Stimulated activated effector memory CD8-positive, alpha-beta T cell treated with anti-CD3 and anti-CD28 coated beads, Interleukin-12 subunit alpha, Interleukin-12 subunit beta, amount 100 ng/mL, for 72 hours (primary cell): ENCODE results near the gene DGKQ.
"Not testable (repeated sequence)": the region's sequence is repeated elsewhere in the genome, so short reads cannot be mapped to it uniquely, and the experiment has no call there.

Source experiments
- ATAC-seq: fragments of 150-1000 bp; cut with Tn5 transposase; 2 replicates; pipeline ENCODE4 v1.10.0; 2021
- DNase-seq, 2 donors: peaks; one replicate each; pipeline ENCODE4 v3.0.0; 2021 to 2022; ENCODE audit warnings: low spot score in 2 of 2
- H3K27ac Mint-ChIP-seq: one replicate; pipeline ENCODE4 v1.8.0; 2022; ENCODE audit warnings: mild to moderate bottlenecking, mixed read lengths
- H3K36me3 Mint-ChIP-seq: one replicate; pipeline ENCODE4 v1.8.0; 2022; ENCODE audit warnings: mild to moderate bottlenecking, mixed read lengths
- H3K4me1 Mint-ChIP-seq: one replicate; pipeline ENCODE4 v1.8.0; 2022; ENCODE audit warnings: mixed read lengths
- H3K4me3 Mint-ChIP-seq: one replicate; pipeline ENCODE4 v1.8.0; 2022; ENCODE audit warnings: mild to moderate bottlenecking, mixed read lengths
- H3K9me3 Mint-ChIP-seq: one replicate; pipeline ENCODE4 v1.8.0; 2022; ENCODE audit warnings: mixed read lengths

DGKQ gene

GRCh38 chr4:946517-947471 is 26.6 kb downstream of the DGKQ start:
- H3K36me3 Mint-ChIP-seq, result no peaks in the 10 kb centered on the region
- H3K4me3 Mint-ChIP-seq, result no peak overlapping the region
- H3K27ac Mint-ChIP-seq, result no peak overlapping the region
- DNase-seq, result no peak
- H3K4me1 Mint-ChIP-seq, result peaks cover 17% of the 10 kb centered on the region
- no peaks in the 10 kb centered on the region for H3K9me3 Mint-ChIP-seq
- no peak for ATAC-seq

GRCh38 chr4:946103-946450 is 27.3 kb downstream of the DGKQ start:
- H3K9me3 Mint-ChIP-seq, result no peaks in the 10 kb centered on the region
- peaks cover 17% of the 10 kb centered on the region for H3K4me1 Mint-ChIP-seq
- H3K4me3 Mint-ChIP-seq, result no peak overlapping the region
- peak overlapping the region; percentile 10 for H3K27ac Mint-ChIP-seq
- ATAC-seq, result no peak
- no peak for DNase-seq
- H3K36me3 Mint-ChIP-seq, result no peaks in the 10 kb centered on the region

DNA sequence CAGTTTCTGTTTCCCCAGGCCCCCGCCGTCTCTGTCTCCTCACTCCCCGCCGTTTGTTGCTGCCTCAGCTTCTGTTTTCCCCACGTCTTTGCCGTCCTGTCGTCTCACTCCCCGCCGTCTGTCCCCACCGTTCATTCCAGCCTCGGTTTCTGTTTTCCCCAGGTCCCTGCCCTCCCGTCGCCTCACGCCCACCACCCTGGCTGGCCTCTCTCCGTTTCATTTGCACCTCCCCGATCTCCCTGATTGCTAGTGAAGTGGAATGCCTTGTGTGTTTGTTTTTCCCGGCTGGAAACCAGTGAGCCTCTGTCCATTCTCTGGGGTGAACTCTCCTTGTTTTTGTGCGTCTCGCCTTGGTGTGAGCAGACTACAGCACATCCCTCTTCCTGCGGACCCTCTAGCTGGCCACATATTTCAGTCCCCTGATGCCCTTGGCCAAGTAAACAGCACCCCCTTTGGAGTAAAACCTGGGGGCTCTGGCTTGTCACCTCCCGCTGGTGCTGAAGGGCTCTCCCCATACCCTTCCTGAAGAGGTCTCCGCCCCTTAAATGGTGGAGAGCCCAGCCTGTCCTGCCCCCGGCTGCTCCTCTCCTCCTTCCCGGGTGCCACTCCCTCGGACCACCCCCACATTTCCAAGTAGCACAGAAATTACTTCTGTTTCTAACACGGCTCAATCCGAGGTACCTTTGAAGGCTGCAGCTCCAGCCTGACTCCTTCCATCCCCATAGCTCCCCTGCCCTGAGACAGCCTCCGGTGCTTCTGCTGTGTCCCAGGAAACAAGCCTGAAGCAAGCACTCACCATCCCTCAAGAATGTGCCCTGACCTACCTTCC is 27.9 kb downstream of the DGKQ start:
- H3K4me3 Mint-ChIP-seq, result no peak overlapping the region
- ATAC-seq (no peak), DNase-seq (no peak)
- H3K9me3 Mint-ChIP-seq, result no peaks in the 10 kb centered on the region
- peak overlapping the region; percentile 10 for H3K27ac Mint-ChIP-seq
- no peaks in the 10 kb centered on the region for H3K36me3 Mint-ChIP-seq
- H3K4me1 Mint-ChIP-seq, result peaks cover 17% of the 10 kb centered on the region

GRCh38 chr4:939508-939907 is 33.9 kb downstream of the DGKQ start:
- H3K36me3 Mint-ChIP-seq, H3K27ac Mint-ChIP-seq, H3K4me3 Mint-ChIP-seq, DNase-seq, ATAC-seq, H3K9me3 Mint-ChIP-seq: not testable (repeated sequence)
- peaks cover 11% of the 10 kb centered on the region for H3K4me1 Mint-ChIP-seq

DNA sequence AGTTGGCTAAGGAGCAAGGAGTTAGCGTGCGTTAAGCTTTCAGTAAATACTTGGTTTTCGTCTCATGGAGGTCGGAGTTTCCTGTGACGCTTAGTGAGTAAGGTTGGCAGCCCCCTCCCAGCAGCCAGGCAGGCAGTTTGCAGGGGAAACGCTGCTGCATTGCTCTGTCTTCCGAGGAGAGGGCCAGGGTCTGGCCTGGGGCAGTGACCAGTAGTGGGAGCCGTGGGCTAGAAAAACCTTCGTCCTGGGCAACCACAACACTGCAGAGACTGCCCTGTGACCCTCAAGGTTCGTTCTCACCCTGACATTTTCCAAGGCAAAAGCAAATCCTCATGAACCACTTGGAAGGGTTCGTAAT is 40.7 kb downstream of the DGKQ start:
- Mint-ChIP-seq H3K36me3 (peaks cover 36% of the 10 kb centered on the region), H3K9me3 (no peaks in the 10 kb centered on the region), H3K4me3 (peak overlapping the region; percentile 94), H3K27ac (peak overlapping the region; percentile 96), H3K4me1 (peaks cover 54% of the 10 kb centered on the region)
- DNase-seq, result no peak
- peak; percentile 2 for ATAC-seq

DNA sequence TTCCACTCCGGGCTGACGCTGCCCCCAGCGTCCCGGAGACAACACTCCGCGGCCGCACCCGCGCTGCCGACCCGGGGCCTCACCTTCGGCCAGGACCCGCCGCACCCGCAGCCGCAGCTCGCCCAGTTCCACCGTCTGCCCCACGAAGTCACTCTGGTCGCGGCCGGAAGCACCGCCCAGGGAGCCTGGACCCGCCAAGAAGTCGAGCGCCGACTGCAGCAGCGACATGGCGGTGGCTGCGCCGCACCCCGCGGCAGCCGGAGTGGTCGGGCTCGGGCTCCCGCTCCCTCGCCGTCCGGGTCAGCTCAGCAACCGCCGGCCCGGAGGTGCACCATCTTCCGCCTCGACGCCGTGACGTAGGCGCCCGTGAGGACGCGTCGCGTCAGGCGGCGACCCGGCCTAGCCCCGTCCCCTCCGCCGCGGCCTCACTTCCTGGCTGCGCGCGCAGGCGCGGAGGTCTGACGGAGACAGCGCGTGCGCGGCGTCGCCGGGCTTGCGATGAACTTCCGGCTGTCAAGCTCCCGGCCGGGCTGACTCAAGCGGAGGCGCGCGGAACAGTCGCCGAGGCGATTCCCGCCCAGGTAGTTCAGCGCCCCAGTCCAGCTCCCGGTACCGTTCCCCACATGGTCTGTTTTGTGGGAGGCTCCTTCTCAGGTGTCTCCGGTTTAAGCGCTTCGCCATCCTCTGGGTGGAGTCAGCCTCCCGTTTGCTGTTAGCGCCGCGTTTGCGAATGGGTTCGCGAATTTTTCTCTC is 41.2 kb downstream of the DGKQ start, which contains the start of the genes GAK and TMEM175:
Gene GAK, minus strand, starts transcription at position 357 of the 753 bp plus-strand sequence. Its CDS starts 129 bp downstream, at position 228.
Gene TMEM175, plus strand, starts transcription at position 501 of the 753 bp plus-strand sequence. CDS start 15,280 bp downstream, outside the sequence.
- Mint-ChIP-seq H3K36me3 (peaks cover 36% of the 10 kb centered on the region), H3K4me1 (peaks cover 54% of the 10 kb centered on the region), H3K4me3 (peak within 1 kb of the TSS; percentile 94), H3K27ac (peak within 1 kb of the TSS; percentile 96), H3K9me3 (no peaks in the 10 kb centered on the region)
- peak; percentile 98 to 99 for DNase-seq
- peak; percentile 97 for ATAC-seq

DNA sequence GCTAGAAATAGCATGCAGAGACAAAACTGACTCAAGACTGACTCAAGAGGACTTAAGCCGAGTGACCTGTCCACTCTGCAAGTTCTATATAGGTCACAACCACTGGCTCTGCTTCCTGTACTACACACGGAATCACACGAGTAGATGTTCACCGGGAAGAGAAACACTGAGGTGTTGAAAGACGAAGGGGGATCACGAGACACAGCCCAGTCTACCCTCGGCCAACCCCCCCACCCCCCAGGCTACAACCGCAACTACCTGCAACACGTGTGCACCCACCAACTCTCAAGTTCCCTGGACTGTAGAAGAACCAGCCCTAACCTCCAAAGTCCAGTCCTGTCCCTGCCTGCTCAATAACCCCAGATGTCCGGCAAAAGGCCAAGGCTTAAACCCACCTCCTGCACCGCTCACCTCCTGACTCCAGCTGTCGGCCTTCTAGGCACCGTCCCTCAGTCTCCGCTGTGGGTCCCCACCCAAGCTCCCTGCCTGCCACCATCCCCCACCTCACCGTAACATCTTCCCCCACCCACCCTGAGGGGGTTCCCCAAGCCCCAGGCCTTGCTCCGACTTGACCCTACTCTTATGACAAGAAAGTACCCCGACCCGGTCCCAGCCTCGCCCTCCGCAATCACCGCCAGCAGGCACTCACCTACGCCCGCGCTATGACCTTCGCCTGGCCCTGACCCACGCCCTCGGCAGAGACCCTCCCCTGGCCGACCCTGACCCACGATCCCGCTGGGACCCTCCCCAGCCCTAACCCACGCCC is 42.0 kb downstream of the DGKQ start:
- peak overlapping the region; percentile 94 for H3K4me3 Mint-ChIP-seq
- DNase-seq (peak in 1 of 2 donors; percentile 57), ATAC-seq (peak; percentile 3)
- H3K36me3 Mint-ChIP-seq, result peaks cover 36% of the 10 kb centered on the region
- peak overlapping the region; percentile 96 for H3K27ac Mint-ChIP-seq
- H3K4me1 Mint-ChIP-seq, result peaks cover 54% of the 10 kb centered on the region
- H3K9me3 Mint-ChIP-seq, result no peaks in the 10 kb centered on the region

DNA sequence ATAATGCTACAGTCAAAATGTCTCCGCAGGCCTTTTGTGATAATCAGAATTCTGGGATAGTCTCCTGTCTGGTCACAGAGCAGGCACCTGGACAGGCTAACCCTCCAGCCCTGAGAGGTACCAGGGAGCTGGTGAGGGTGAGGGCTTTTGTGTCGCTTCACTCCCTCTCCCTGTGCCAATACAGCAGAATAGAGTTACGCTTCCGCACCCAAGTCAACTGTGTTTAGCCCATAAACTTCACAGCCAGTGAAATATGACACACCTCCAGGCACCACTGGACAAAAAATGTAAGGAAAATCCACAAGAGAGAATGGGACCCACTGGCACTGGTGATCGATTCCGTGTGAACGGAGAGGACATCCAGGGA is 42.6 kb downstream of the DGKQ start:
- Mint-ChIP-seq H3K27ac (peak overlapping the region; percentile 96), H3K4me1 (peaks cover 54% of the 10 kb centered on the region), H3K9me3 (no peaks in the 10 kb centered on the region), H3K36me3 (peaks cover 41% of the 10 kb centered on the region), H3K4me3 (peak overlapping the region; percentile 94)
- DNase-seq (peak in 1 of 2 donors; percentile 62), ATAC-seq (peak; percentile 14)

- H3K9me3 Mint-ChIP-seq, result no peaks in the 10 kb centered on the region
- DNase-seq (peak in 1 of 2 donors; percentile 61), ATAC-seq (no peak)
- peaks cover 41% of the 10 kb centered on the region for H3K36me3 Mint-ChIP-seq
- H3K4me1 Mint-ChIP-seq, result peaks cover 60% of the 10 kb centered on the region
- peak overlapping the region; percentile 94 for H3K4me3 Mint-ChIP-seq
- peak overlapping the region; percentile 96 for H3K27ac Mint-ChIP-seq
Measured at GRCh38 chr4:930028-930551, 43.3 kb downstream of the DGKQ start.

GRCh38 chr4:929096-929765 is 44.1 kb downstream of the DGKQ start:
- H3K9me3 Mint-ChIP-seq, result no peaks in the 10 kb centered on the region
- peaks cover 63% of the 10 kb centered on the region for H3K4me1 Mint-ChIP-seq
- ATAC-seq, result no peak
- no peak for DNase-seq
- H3K4me3 Mint-ChIP-seq, result peak overlapping the region; percentile 22
- no peak overlapping the region for H3K27ac Mint-ChIP-seq
- peaks cover 41% of the 10 kb centered on the region for H3K36me3 Mint-ChIP-seq

- ATAC-seq, H3K9me3 Mint-ChIP-seq, H3K4me3 Mint-ChIP-seq, H3K27ac Mint-ChIP-seq, DNase-seq: not testable (repeated sequence)
- peaks cover 38% of the 10 kb centered on the region for H3K36me3 Mint-ChIP-seq
- peaks cover 65% of the 10 kb centered on the region for H3K4me1 Mint-ChIP-seq
Measured at GRCh38 chr4:927566-927965, 45.8 kb downstream of the DGKQ start.

GRCh38 chr4:926538-926937 is 46.8 kb downstream of the DGKQ start:
- H3K36me3 Mint-ChIP-seq, result peaks cover 34% of the 10 kb centered on the region
- DNase-seq (no peak), ATAC-seq (no peak)
- H3K4me1 Mint-ChIP-seq, result peaks cover 70% of the 10 kb centered on the region
- H3K4me3 Mint-ChIP-seq, result peak overlapping the region; percentile 17
- H3K27ac Mint-ChIP-seq, result peak overlapping the region; percentile 94
- H3K9me3 Mint-ChIP-seq, result no peaks in the 10 kb centered on the region

DNA sequence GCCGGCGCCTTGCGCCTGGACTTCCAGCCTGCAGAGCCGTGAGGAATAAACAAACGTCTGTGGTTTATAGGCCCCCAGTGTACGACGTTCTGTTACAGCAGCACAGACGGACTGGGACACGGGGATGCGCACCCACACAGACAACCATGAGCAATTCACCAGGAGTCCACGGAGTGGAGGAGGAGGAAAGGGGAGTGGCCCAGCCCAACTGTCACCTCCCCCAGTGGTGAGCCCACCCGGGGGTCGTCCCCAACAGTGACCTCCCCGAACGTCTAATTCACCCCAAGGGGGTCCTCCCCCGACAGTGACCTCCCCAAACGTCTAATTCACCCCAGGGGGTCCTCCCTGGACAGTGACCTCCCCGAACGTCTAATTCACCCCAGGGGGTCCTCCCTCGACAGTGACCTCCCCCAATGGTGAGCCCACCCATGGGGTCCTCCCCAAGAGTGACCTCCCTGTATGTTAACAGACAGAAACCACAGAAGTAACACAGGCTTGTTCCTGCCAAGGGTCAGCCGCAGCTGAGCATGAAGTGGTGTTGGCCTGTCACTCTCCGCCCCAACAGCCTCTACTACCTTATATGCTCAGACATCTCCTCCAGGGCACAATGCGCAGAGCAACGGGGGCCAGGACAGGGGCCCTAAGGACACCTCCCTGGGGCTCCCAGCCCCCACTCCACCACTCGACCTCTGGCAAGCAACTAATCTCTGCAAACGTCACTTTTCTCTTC is 47.4 kb downstream of the DGKQ start:
- Mint-ChIP-seq H3K27ac (peak overlapping the region; percentile 94), H3K4me1 (peaks cover 70% of the 10 kb centered on the region), H3K4me3 (peak overlapping the region; percentile 17), H3K36me3 (peaks cover 28% of the 10 kb centered on the region), H3K9me3 (no peaks in the 10 kb centered on the region)
- DNase-seq (no peak), ATAC-seq (no peak)
